Hematopoietic multipotent progenitor cell treated with erythropoietin and hydrocortisone succinate and interleukin-3 and kit ligand, for 6 days (in vitro differentiated cells): ENCODE results near the gene NXT2.
"Not testable (repeated sequence)": the region's sequence is repeated elsewhere in the genome, so short reads cannot be mapped to it uniquely, and the experiment has no call there.

Experiments
- DNase-seq: peaks from one replicate; pipeline ENCODE4 v3.0.0-alpha.2; 2015

NXT2 gene

GRCh38 chrX:109536439-109537323, at the start of gene NXT2:
Gene NXT2 (plus strand): TSS chrX:109536844. CDS start chrX:109537007, 163 bp downstream.
- peak; percentile 94 for DNase-seq

- DNase-seq: peak; percentile 5
These were observed 49.0 kb upstream of the NXT2 start for GRCh38 chrX:109487640-109488039.

GRCh38 chrX:109489174-109489573, 47.5 kb upstream of the NXT2 start:
- DNase-seq: no peak

- no peak for DNase-seq
These were observed 38.2 kb upstream of the NXT2 start for GRCh38 chrX:109498434-109498833.

- DNase-seq: no peak
These were observed 35.5 kb upstream of the NXT2 start for GRCh38 chrX:109501176-109501575.

- no peak for DNase-seq
These were observed 27.7 kb upstream of the NXT2 start for GRCh38 chrX:109508915-109509314.

GRCh38 chrX:109511113-109511512, 25.5 kb upstream of the NXT2 start:
- no peak for DNase-seq

- DNase-seq: no peak
These were observed 17.6 kb upstream of the NXT2 start for GRCh38 chrX:109519001-109519400.

GRCh38 chrX:109533005-109533404, 3.6 kb upstream of the NXT2 start:
- DNase-seq: peak; percentile 5

- DNase-seq: no peak
These were observed 3.0 kb upstream of the NXT2 start for GRCh38 chrX:109533631-109534030.

GRCh38 chrX:109534933-109535332, 1.7 kb upstream of the NXT2 start:
- DNase-seq: no peak

- DNase-seq: no peak
These were observed 1.1 kb upstream of the NXT2 start for GRCh38 chrX:109535578-109535977.

GRCh38 chrX:109537324-109537665, 651 bp downstream of the NXT2 start:
- DNase-seq: no peak

GRCh38 chrX:109539007-109539406, 2.4 kb downstream of the NXT2 start:
- DNase-seq: not testable (repeated sequence)

- no peak for DNase-seq
These were observed 17.2 kb downstream of the NXT2 start for GRCh38 chrX:109553862-109554261.

GRCh38 chrX:109576083-109576482, 39.4 kb downstream of the NXT2 start:
- DNase-seq: not testable (repeated sequence)

- no peak for DNase-seq
These were observed 40.4 kb downstream of the NXT2 start for GRCh38 chrX:109577055-109577454.

GRCh38 chrX:109578916-109579315, 42.3 kb downstream of the NXT2 start:
- DNase-seq: no peak

GRCh38 chrX:109585488-109585887, 48.8 kb downstream of the NXT2 start:
- no peak for DNase-seq

- no peak for DNase-seq
These were observed 53.5 kb downstream of the NXT2 start for GRCh38 chrX:109590176-109590575.
